Caco-2 (cell line): ENCODE data around the gene ELF4. TPM values are rescaled to one million over a fixed set of nuclear protein-coding genes. Genes with fewer than 3 reads are reported as not detected.

ENCODE experiments used
- BruUV-seq: library from RNA; stranded (reverse); fragments of 400-500 nt; replicated peaks from 2 replicates; lab custom pipeline; 2021; lab: Mats Ljungman, UMichigan
- CTCF ChIA-PET: fragments of 300-600 bp; sonication (Branson Sonifier 250); formaldehyde crosslinking; loops from one replicate; lab custom pipeline; 2022; ENCODE audit warnings: antibody characterized with exemption; lab: Charles Lee
- POLR2A ChIA-PET: fragments of 300-600 bp; sonication (Branson Sonifier 250); formaldehyde crosslinking; loops from one replicate; lab custom pipeline; 2022; ENCODE audit warnings: antibody characterized with exemption; lab: Charles Lee
- DNase-seq, 2 experiments: peaks; one replicate each; pipeline versions ENCODE4 v3.0.0 to v3.0.0-alpha.2; 2020 to 2022
- H3K27me3 ChIP-seq: replicated peaks from 2 replicates; pipeline ENCODE4 v1.6.0; 2011; ENCODE audit warnings: low read length; ENCODE audit not compliant: control insufficient read depth, insufficient read depth
- H3K36me3 ChIP-seq: 2 replicates; pipeline ENCODE4 v1.5.1; 2011; ENCODE audit warnings: low read length; ENCODE audit not compliant: control insufficient read depth, insufficient read depth
- H3K4me1 ChIP-seq: fragments of 250-450 bp; sonication (Bioruptor Pico); 2 replicates; pipeline ENCODE4 v1.5.1; 2020; ENCODE audit warnings: mild to moderate bottlenecking
- H3K4me3 ChIP-seq: 2 replicates; pipeline ENCODE4 v1.5.1; 2011; ENCODE audit warnings: low read depth, mild to moderate bottlenecking, control low read depth, low read length
- H3K9me3 ChIP-seq: fragments of 250-450 bp; sonication (Bioruptor Pico); 2 replicates; pipeline ENCODE4 v1.5.1; 2020; ENCODE audit warnings: mild to moderate bottlenecking, moderate library complexity
- H3K27ac Mint-ChIP-seq: one replicate; pipeline ENCODE4 v1.8.0; 2022; ENCODE audit warnings: mixed read lengths; ENCODE audit not compliant: unreplicated experiment
- H3K27me3 Mint-ChIP-seq: one replicate; pipeline ENCODE4 v1.8.0; 2022; ENCODE audit warnings: mixed read lengths; ENCODE audit not compliant: insufficient read depth, unreplicated experiment
- H3K36me3 Mint-ChIP-seq: one replicate; pipeline ENCODE4 v1.8.0; 2022; ENCODE audit warnings: mild to moderate bottlenecking, mixed read lengths; ENCODE audit not compliant: insufficient read depth, unreplicated experiment
- H3K4me1 Mint-ChIP-seq: one replicate; pipeline ENCODE4 v1.8.0; 2022; ENCODE audit warnings: low read depth, mixed read lengths; ENCODE audit not compliant: unreplicated experiment
- H3K4me3 Mint-ChIP-seq: one replicate; pipeline ENCODE4 v1.8.0; 2022; ENCODE audit warnings: mild to moderate bottlenecking, moderate library complexity, mixed read lengths; ENCODE audit not compliant: unreplicated experiment
- H3K9me3 Mint-ChIP-seq: one replicate; pipeline ENCODE4 v1.8.0; 2022; ENCODE audit warnings: mixed read lengths; ENCODE audit not compliant: unreplicated experiment
- CTCF ChIP-seq, 2 experiments: fragments of 200-600 bp in 1 of 2; IDR thresholded peaks; 1 replicate in 1 of 2; 2 replicates in 1 of 2; pipeline versions ENCODE4 v1.5.1 to v1.8.0; 2011 to 2022; ENCODE audit warnings: antibody characterized with exemption in 1 of 2, control low read depth in 1 of 2, inconsistent platforms in 1 of 2, low read depth in 1 of 2, low read length in 1 of 2, mild to moderate bottlenecking in 1 of 2, moderate library complexity in 1 of 2; ENCODE audit not compliant: insufficient read depth in 1 of 2, severe bottlenecking in 1 of 2, unreplicated experiment in 1 of 2
- intact Hi-C: fragments of 100-400 bp; cut with micrococcal nuclease; formaldehyde crosslinking; loops from one replicate; pipeline ENCODE4 v1.10.0; 2022; ENCODE audit not compliant: unreplicated experiment
- total RNA-seq: library from RNA; stranded (reverse); gene quantifications from 2 replicates; pipeline ENCODE4 v1.2.3, GENCODE V29; 2022

ELF4 gene
- total RNA-seq, 1 experiment from 2014 or later = 25.3 TPM

- POLR2A ChIA-PET = no interaction called here
- no TSS peak for BruUV-seq
- Histone ChIP-seq H3K36me3 (no peaks in the 10 kb centered on the region), H3K27me3 (no peaks in the 10 kb centered on the region), H3K9me3 (no peaks in the 10 kb centered on the region), H3K4me1 (peaks cover 15% of the 10 kb centered on the region), H3K4me3 (no peak overlapping the region)
- no peaks in the 10 kb centered on the region for H3K9me3 Mint-ChIP-seq
- CTCF ChIA-PET = no interaction called here
- H3K27ac Mint-ChIP-seq = no peak overlapping the region
- H3K4me3 Mint-ChIP-seq = no peak overlapping the region
- peaks cover 6% of the 10 kb centered on the region for H3K4me1 Mint-ChIP-seq
- TF ChIP-seq CTCF (IDR thresholded peaks at IDR 0.05; ENCODE audit: insufficient read depth in 1 of 2, low read depth in 1 of 2, low read length in 1 of 2, severe bottlenecking in 1 of 2, unreplicated experiment in 1 of 2) = no peak
- H3K36me3 Mint-ChIP-seq = peaks cover 53% of the 10 kb centered on the region
- intact Hi-C loops = no loop called here
- no peaks in the 10 kb centered on the region for H3K27me3 Mint-ChIP-seq
- no peak for DNase-seq
Observed at GRCh38 chrX:130075777-130076176, 34.5 kb downstream of the ELF4 start.

GRCh38 chrX:130072345-130072740 is 38.0 kb downstream of the ELF4 start:
- Mint-ChIP-seq H3K27me3 (no peaks in the 10 kb centered on the region), H3K4me3 (peak overlapping the region; percentile 62), H3K27ac (peak overlapping the region; percentile 87), H3K36me3 (peaks cover 55% of the 10 kb centered on the region), H3K4me1 (peaks cover 6% of the 10 kb centered on the region), H3K9me3 (no peaks in the 10 kb centered on the region)
- no peak overlapping the region for H3K4me3 ChIP-seq
- no peaks in the 10 kb centered on the region for H3K9me3 ChIP-seq
- no TSS peak for BruUV-seq
- no peak for DNase-seq
- POLR2A ChIA-PET = interaction anchor here (0.6 to 1.7 kb wide), 2 partner anchors 27 to 93 kb away, joined by 3 to 6 read pairs; partner anchors contain the start of gene AIFM1
- intact Hi-C loops = no loop called here
- TF ChIP-seq CTCF (IDR thresholded peaks at IDR 0.05; ENCODE audit: insufficient read depth in 1 of 2, low read depth in 1 of 2, low read length in 1 of 2, severe bottlenecking in 1 of 2, unreplicated experiment in 1 of 2) = no peak
- H3K4me1 ChIP-seq = peaks cover 16% of the 10 kb centered on the region
- H3K36me3 ChIP-seq = no peaks in the 10 kb centered on the region
- CTCF ChIA-PET = interaction anchor here (1.0 to 2.4 kb wide), 2 partner anchors 7 to 12 kb away, joined by 8 to 22 read pairs; no protein-coding TSS in a partner anchor
- no peaks in the 10 kb centered on the region for H3K27me3 ChIP-seq

GRCh38 chrX:130071611-130072344 is 38.5 kb downstream of the ELF4 start:
- no peaks in the 10 kb centered on the region for H3K9me3 Mint-ChIP-seq
- Histone ChIP-seq H3K27me3 (no peaks in the 10 kb centered on the region), H3K36me3 (no peaks in the 10 kb centered on the region), H3K4me3 (no peak overlapping the region), H3K4me1 (peaks cover 16% of the 10 kb centered on the region), H3K9me3 (no peaks in the 10 kb centered on the region)
- no TSS peak for BruUV-seq
- ChIA-PET POLR2A (interaction anchor here (0.6 to 1.7 kb wide), 2 partner anchors 94 to 95 kb away, joined by 3 to 6 read pairs; partner anchors contain the start of gene AIFM1), CTCF (interaction anchor here (1.0 to 2.4 kb wide), 2 partner anchors 8 to 11 kb away, joined by 8 to 22 read pairs; no protein-coding TSS in a partner anchor)
- H3K27ac Mint-ChIP-seq = peak overlapping the region; percentile 87
- H3K4me3 Mint-ChIP-seq = peak overlapping the region; percentile 62
- H3K27me3 Mint-ChIP-seq = no peaks in the 10 kb centered on the region
- peaks cover 59% of the 10 kb centered on the region for H3K36me3 Mint-ChIP-seq
- peaks cover 6% of the 10 kb centered on the region for H3K4me1 Mint-ChIP-seq
- intact Hi-C loops = no loop called here
- DNase-seq = peak; percentile 81 to 85
- no peak for TF ChIP-seq CTCF (IDR thresholded peaks at IDR 0.05; ENCODE audit: insufficient read depth in 1 of 2, low read depth in 1 of 2, low read length in 1 of 2, severe bottlenecking in 1 of 2, unreplicated experiment in 1 of 2)
